Gastroesophageal sphincter (tissue), 3 donors: ENCODE results near the gene TATDN2.

Experiments used
- EP300 ChIP-seq: sonication (generic); formaldehyde crosslinking; IDR thresholded peaks from one replicate; pipeline ENCODE4 v1.6.1; 2017; ENCODE audit warnings: antibody characterized with exemption, mild to moderate bottlenecking
- POLR2A ChIP-seq, 2 donors: fragments of 450-650 bp; IDR thresholded peaks; one replicate each; pipeline ENCODE4 v1.6.1; 2017; ENCODE audit warnings: antibody characterized with exemption in 2 of 2, mild to moderate bottlenecking in 2 of 2, moderate library complexity in 1 of 2
- POLR2AphosphoS5 ChIP-seq: sonication (generic); formaldehyde crosslinking; IDR thresholded peaks from one replicate; pipeline ENCODE4 v1.6.1; 2017; ENCODE audit warnings: antibody characterized with exemption
- TF ChIP-seq, protein P1 (sequence below), 4 experiments: fragments of 200-600 bp in 2 of 4; fragments of 450-650 bp in 2 of 4; sonication (generic) in 1 of 4; IDR thresholded peaks; one replicate each; pipeline ENCODE4 v1.5.1; 2017 to 2019; ENCODE audit warnings: antibody characterized with exemption in 4 of 4, mild to moderate bottlenecking in 2 of 4, moderate library complexity in 2 of 4

DNA sequence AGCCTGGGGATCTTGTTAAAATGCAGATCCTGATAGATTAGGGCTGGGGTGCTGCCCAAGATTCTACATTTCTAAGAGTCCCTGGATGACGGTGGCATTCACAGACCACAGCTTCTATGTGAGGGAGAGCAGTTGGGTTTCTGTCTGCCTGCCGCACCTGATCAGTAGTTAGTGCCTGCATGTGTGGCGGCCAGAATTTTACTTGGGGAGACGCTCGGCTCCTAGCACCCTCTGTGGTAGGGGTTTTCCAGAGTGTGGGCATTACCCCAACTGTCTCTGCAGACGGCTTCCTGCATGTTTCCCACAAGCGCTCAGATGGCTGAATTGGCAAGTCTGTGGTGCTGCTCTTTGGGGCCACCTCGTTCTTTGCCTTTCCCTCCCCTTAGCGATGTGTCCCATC lies 36.2 kb downstream of the TATDN2 start:
- TF ChIP-seq POLR2A (IDR thresholded peaks at IDR 0.05) (no peak), POLR2AphosphoS5 (no peak), EP300 (no peak)
- TF ChIP-seq, protein P1, sequence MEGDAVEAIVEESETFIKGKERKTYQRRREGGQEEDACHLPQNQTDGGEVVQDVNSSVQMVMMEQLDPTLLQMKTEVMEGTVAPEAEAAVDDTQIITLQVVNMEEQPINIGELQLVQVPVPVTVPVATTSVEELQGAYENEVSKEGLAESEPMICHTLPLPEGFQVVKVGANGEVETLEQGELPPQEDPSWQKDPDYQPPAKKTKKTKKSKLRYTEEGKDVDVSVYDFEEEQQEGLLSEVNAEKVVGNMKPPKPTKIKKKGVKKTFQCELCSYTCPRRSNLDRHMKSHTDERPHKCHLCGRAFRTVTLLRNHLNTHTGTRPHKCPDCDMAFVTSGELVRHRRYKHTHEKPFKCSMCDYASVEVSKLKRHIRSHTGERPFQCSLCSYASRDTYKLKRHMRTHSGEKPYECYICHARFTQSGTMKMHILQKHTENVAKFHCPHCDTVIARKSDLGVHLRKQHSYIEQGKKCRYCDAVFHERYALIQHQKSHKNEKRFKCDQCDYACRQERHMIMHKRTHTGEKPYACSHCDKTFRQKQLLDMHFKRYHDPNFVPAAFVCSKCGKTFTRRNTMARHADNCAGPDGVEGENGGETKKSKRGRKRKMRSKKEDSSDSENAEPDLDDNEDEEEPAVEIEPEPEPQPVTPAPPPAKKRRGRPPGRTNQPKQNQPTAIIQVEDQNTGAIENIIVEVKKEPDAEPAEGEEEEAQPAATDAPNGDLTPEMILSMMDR (IDR thresholded peaks at IDR 0.05) = no peak
